ENCODE measurements around the gene TRAPPC3L. TPM values are rescaled to one million over a fixed set of nuclear protein-coding genes. Genes with fewer than 3 reads are reported as not detected.

The TRAPPC3L gene
- total and polyA plus RNA-seq, 9 of the 15 experiments (the other 6 are each of a cell fraction or from before 2014, with no cell fraction given), result not detected

GRCh38 chr6:116461932-116462885, 83.3 kb downstream of the TRAPPC3L start (continued):
- TF ChIP-seq, protein P1, sequence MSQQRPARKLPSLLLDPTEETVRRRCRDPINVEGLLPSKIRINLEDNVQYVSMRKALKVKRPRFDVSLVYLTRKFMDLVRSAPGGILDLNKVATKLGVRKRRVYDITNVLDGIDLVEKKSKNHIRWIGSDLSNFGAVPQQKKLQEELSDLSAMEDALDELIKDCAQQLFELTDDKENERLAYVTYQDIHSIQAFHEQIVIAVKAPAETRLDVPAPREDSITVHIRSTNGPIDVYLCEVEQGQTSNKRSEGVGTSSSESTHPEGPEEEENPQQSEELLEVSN (IDR thresholded peaks at IDR 0.05; ENCODE audit: borderline replicate concordance in 1 of 2, extremely low read depth in 1 of 2, insufficient read depth in 1 of 2, insufficient read length in 1 of 2, low read depth in 1 of 2, low read length in 1 of 2, poor library complexity in 1 of 2, severe bottlenecking in 1 of 2), result peak in 1 of 2 experiments; percentile 40

DNA sequence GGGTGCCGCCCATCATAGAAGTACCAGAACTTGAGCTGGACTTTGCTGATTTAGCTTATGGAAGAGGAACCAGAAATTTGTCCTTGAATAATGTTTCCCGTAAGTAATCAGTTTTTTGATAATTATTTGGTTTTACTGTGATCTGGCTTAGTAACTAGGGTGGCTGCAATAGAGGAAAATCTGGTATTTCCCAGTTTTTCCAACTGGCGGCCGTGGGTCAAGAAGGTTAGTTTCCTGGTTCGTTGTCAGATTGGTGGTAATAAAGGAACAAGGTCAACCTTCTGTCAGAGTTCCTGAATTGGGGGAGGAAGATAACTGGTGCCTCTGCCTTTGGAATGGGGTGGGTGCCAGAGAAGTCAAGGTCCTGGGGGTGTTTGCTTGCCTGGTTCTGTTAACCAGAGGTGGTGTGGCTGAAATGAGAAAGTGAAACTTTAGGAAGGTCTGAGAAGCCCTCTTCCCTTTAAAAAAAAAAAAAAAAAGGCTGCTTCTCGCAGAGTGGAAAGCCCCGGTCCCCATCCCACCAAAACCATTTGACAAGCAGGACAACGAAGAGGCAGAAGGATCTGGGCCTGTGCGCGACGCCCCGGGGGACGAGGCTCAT, 84.1 kb downstream of the TRAPPC3L start, which contains the start of gene CALHM6:
Gene CALHM6 (plus strand): TSS at position 45 of the 601 bp plus-strand sequence. CDS start 555 bp downstream, at position 600.
- Histone ChIP-seq H2AFZ (ENCODE audit: low read depth, low read length) (no peak within 1 kb of the TSS), H3K27ac (ENCODE audit: extremely low read depth, low read depth, low read length) (no peak within 1 kb of the TSS), H3K9ac (ENCODE audit: insufficient read depth in 1 of 2, low read depth in 2 of 2, low read length in 2 of 2) (no peak within 1 kb of the TSS), H4K20me1 (replicated peaks; ENCODE audit: control insufficient read depth, insufficient read depth, low read length) (no peaks in the 10 kb centered on the region), H3K79me2 (ENCODE audit: control insufficient read depth, insufficient read depth, low read length) (no peaks in the 10 kb centered on the region), H3K4me2 (ENCODE audit: insufficient read depth, low read length) (no peak within 1 kb of the TSS), H3K9me3 (replicated peaks; ENCODE audit: control insufficient read depth, insufficient read depth, low read depth, low read length) (no peaks in the 10 kb centered on the region), H3K36me3 (ENCODE audit: control insufficient read depth, insufficient read depth, low read length) (no peaks in the 10 kb centered on the region), H3K27me3 (ENCODE audit: control insufficient read depth in 2 of 2, insufficient read depth in 2 of 2, low read length in 2 of 2) (peaks cover 0 to 6% of the 10 kb centered on the region in 2 experiments; a peak in 1 of 5 replicates), H3K4me1 (replicated peaks in 1 of 2; ENCODE audit: control insufficient read depth in 2 of 2, insufficient read depth in 2 of 2, low read length in 2 of 2) (peaks cover 1 to 8% of the 10 kb centered on the region in 2 experiments; a peak in 3 of 5 replicates), H3K4me3 (no peak within 1 kb of the TSS), H3K9me1 (ENCODE audit: control insufficient read depth, insufficient read depth, low read length) (no peaks in the 10 kb centered on the region)
- FAIRE-seq (no peak), ATAC-seq (no peak), DNase-seq (ENCODE audit: extremely low read depth in 1 of 4, low spot score in 3 of 4) (no peak)
- TF ChIP-seq POLR2AphosphoS2 (IDR thresholded peaks at IDR 0.05; ENCODE audit: low read length) (no peak), SAFB2 (IDR thresholded peaks at IDR 0.05; ENCODE audit: borderline replicate concordance, low read depth, low read length, severe bottlenecking) (no peak), ZSCAN32 (CRISPR knock-in tag; IDR thresholded peaks at IDR 0.05) (no peak), GATAD2B (IDR thresholded peaks at IDR 0.05; ENCODE audit: borderline replicate concordance) (no peak), SMAD4 (CRISPR knock-in tag; conservative IDR thresholded peaks at IDR 0.05) (no peak), CHCHD3 (CRISPR knock-in tag; IDR thresholded peaks at IDR 0.05) (no peak), CEBPB (tag; IDR thresholded peaks at IDR 0.05) (no peak)
- TF ChIP-seq, protein P2, sequence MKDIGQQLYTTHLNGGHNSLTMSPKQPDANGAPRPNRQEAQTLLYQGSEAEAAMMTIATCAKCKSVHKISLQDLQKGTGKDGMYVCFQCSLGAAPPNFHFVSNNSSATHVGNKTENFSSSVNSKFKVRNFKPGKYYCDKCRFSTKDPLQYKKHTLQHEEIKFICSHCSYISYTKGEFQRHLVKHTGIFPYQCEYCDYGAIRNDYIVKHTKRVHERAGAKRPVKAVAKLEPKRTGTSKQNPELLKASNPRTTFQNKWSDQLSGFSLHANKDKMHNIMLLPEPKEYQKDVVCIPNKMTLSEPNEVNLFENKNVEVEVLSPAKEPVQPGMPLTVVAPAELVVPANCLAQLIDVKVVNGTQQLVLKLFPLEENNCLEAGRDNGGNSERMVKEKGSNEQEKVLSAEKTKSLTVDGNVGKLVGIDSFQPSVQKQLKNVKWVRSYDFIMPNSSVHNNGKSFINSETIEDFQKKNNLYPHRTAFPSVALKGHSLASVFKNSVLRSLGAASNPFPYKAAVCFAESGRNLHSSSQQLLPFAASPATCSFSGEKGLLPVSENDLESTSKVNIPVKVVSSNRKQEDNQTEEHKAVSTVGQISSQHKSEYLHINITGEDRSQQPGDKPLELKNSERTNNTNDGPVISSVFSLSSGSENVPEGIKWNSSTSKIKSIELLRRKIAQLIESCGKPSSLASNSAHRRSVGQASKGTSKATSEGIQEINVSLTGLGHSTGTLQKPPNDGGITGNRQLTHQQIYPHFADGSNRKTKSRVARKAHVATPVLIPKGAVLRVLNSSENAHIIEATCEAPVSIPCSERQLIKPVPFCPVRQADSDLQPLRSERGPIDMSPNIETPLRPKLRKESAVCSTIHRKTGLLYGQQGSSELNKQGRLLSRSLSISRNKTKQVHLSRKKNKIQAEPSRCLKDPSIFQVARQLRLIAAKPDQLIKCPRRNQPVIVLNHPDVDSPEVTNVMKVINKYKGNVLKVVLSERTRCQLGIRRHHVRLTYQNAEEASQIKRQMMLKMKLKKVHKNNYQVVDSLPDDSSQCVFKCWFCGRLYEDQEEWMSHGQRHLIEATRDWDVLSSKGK (CRISPR knock-in tag; IDR thresholded peaks at IDR 0.05), result no peak
- intact Hi-C loops (cut with micrococcal nuclease), result no loop called here
- POLR2A ChIA-PET, result interaction anchor here (1.2 kb wide), 1 partner anchor 31 kb away, joined by 3 read pairs; no protein-coding TSS in a partner anchor
- WGBS (ENCODE audit: insufficient coverage, low coverage, missing lambda C conversion rate), result 57% methylated on average over 12 of the region's 13 CpGs
- no TSS peak for BruUV-seq (replicated peaks)
- in situ Hi-C loops (cut with MboI), result no loop called here
- CTCF ChIA-PET (ENCODE audit: low intra/inter-chr PET ratio), result no interaction called here
